Tongue (tissue), 2 donors: ENCODE results near the gene EBPL. TPM values are rescaled to one million over a fixed set of nuclear protein-coding genes. Genes with fewer than 3 reads are reported as not detected.
"Not testable (repeated sequence)": the region's sequence is repeated elsewhere in the genome, so short reads cannot be mapped to it uniquely, and the experiment has no call there.

Experiments used
- DNase-seq: peaks from one replicate; pipeline ENCODE4 v3.0.0-alpha.2; 2015
- total RNA-seq: library from RNA; depleted of rRNA; stranded (reverse); fragments of >200 nt; gene quantifications from one replicate; pipeline ENCODE4 v1.2.3, GENCODE V29; 2014

The EBPL gene
- total RNA-seq, 1 donor from 2014 or later, result 37.0 TPM

DNA sequence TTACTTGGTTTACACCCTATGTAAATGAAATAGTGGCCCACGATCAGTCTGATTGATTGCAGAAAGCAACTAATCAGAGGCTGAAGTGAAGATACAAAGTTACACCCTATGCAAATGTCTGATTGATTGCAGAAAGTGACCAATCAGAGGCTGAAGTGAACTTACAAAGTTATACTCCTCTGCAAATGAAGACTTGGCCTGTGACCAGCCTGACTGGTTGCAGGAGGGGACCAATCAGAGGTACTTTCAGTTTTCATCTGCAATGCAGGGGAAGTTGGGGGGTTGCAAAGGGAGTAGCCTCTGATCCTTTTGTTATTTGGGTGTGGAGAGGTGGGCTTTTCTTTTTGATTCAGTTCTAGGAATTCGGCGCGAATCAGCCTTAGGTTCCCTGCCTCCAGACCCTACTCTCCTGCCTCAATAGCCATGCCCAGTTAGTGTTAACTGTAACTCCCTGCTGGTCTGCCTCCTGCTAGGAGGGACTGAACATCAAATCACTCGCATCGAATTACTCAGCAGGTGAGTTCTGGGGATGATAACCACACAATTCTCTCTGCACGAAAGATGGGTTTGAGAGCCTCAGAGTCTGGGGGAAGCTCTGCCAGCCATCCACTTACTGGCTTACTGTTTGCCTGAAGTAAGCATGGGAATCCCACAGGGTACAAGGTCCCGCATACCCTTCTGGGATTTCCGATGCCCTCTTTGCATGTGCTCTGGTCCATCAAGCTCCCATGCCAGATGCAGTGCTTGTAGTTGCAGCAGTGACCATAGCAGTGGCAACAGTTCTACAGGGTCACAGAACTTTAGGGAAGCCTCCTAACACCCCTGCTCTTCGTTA lies 55.5 kb downstream of the EBPL start:
- peak; percentile 49 for DNase-seq

DNA sequence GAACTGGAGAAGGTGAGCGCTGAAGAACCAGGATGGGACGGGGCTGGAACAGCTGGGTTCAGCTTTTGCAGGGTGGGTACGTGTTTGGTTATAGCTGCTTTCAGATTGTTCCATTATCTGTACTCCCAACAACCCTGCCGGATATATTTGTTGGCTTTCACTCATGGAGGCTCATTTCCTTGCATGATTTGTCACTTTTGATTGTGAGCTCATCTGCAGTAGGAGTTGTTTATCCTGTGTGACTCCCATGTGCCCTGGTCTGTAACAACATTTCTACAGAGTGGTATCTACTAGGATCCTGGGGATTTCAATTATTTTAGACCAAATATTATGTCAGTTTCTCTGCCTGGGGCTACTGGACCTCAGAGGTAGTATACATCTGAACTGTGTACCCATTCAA lies 57.6 kb downstream of the EBPL start:
- no peak for DNase-seq

DNA sequence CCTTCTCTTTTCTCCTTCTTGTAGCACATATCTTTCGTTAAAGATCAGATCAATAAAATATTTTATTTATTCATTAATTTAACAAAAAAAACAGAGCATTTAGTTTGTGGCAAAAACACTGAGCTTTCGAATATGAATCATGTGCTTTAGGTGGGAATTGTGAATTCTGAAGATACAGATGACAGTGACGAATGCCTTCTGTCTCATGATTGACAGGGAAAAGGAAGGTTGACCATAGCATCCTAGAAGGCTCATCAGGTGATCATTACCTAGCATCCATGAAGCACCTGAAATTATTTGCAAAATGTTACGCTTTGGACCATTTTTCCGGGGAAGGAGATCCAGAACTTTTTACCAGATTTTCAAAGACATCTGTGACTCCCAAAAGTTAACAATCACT lies 59.1 kb downstream of the EBPL start:
- no peak for DNase-seq

DNA sequence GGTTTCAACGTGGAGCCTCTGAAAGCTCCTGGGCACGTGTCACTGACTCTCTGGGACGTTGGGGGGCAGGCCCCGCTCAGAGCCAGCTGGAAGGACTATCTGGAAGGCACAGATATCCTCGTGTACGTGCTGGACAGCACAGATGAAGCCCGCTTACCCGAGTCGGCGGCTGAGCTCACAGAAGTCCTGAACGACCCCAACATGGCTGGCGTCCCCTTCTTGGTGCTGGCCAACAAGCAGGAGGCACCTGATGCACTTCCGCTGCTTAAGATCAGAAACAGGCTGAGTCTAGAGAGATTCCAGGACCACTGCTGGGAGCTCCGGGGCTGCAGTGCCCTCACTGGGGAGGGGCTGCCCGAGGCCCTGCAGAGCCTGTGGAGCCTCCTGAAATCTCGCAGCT lies 60.7 kb downstream of the EBPL start:
- no peak for DNase-seq

DNA sequence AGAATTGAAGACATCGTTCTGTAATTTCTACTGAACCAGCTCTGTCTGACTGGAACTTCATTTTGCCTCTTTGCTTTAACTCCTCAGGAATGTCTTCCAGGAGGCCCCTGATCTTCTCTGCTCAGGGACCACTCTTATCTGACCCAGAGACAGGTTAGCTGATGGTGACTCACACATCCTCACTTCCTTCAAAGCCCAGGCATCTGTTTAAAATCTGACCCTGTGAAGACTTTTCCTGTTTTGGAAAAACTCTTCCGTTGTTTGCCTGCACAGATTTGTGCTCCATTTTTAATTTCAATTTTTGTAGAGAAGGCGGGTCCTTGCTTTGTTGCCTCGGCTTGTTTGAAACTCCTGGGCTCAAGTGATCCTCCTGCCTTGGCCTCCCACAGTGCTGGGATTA lies 61.3 kb downstream of the EBPL start:
- DNase-seq, result no peak

DNA sequence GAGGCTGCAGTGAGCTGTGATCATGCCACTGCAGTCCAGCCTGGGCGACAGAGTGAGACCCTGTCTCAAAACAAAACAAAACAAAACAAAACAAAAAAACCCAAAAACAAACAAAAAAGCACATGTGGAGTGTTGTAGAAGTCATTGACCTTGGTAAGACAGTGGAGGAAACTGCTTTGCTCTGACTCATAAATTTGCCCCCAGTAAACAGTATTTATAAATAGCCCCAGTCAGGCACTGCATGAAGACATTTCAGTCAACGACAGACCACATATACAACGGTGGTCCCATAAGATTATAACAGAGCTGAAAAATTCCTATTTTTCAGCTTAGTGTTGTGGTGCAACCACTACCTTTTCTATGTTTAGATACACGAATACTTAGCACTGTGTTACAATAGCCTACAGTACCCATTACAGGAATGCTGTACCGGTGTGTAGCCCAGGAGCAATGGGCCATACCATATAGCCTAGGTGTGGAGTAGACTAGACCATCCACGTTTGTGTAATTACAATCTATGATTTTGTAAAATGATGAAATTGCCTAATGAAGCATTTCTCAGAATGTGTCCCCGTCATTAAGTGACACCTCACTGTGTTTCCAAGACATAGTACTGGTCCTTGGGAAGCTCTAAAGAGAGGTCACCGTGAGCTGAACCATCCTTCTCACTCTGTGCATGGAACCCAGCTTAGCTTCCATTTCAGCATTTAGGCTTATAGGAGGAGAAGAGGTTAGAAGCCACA lies 61.9 kb downstream of the EBPL start:
- no peak for DNase-seq

DNA sequence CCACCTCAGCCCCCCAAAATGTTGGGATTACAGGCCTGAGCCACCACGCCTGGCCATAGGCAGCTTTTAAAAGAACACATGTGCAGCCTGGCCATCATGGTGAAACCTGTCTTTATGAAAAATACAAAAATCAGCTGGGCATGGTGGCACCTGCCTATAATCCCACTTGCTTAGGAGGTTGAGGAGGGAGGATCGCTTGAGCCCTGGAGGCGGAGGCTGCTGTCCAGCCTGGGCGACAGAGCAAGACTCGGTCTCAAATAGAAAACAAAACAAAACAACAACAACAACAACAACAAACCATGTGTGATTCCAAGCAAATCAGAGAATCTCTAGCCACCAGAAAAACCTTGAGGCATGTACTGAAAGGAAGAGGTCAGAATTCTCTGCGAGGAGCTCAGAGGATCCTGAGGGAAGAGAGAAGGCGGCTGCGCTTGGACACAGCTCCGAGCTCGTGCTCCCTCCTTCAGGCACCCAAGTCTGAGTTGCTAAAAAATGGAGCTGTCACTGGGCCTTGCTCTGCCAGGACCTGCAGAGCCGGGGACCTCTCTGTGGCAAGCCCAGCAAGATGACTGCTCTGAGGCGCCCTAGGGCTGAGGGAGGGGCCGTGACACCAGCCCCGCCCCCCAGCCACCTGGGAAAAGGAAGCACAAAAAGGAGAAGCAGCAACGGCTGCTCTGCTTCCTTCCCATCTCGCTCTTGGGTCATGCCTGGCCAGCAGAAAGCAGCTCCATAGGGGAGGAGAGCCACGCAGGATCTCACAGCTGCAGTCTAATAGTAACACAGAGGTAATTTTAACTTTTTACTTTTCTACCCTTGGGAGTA lies 63.2 kb downstream of the EBPL start, which contains the start of gene ARL11:
Gene ARL11 (plus strand): TSS at position 677 of the 822 bp plus-strand sequence. CDS start 1,941 bp downstream, outside the sequence.
- DNase-seq, result no peak

DNA sequence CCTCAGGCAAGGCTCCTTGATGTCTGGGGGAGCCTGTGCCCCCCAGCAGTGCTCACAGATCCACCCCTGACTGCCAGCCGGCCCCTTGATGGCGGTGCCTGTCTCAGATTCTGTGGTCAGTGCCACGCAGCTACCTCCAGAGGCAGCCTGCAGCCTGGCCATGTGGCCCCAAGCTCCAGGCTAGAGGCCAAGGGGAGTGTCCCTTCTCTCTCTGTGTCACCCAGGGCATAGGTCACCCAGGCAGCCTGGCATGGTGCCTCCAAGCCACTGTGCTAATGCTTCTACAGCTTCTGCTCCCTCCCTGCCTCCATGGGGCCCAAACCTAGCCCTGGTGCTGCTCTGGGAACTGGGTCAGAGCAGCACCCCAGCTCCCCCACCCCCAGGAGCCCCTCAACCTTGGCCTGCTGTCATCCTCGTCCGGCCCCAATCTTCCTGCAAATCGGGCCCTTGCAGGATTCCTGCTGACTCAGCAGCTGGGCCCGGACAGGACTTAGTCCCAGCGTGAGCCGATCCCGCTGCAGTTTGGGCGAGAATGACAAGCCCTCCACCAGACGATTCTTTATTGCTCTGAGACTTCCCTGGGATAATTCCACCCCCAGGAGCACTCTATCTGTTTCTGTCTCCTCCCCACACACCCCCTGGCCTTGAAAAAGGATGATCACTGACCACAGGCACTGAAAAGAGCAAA lies 65.8 kb downstream of the EBPL start:
- DNase-seq, result no peak

DNA sequence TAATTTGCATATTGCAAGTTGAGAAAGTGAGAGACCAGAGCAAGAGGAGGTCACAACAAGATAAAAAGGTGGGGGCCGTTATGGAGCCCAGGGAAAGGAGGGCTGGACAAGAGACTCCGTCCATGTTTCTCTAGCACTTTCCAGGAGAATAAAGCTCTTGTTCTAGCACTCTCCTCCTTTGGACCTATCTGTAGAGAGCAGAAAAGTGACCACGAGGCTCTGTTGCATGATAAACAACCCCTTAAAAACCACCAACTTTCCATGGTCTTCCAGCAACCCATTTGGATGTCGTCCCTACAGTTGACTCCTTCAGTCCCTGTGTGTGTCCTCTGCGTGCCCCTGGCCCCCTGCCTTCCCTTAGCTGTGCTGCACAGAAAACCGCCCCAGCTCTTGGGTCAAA lies 67.1 kb downstream of the EBPL start:
- no peak for DNase-seq

DNA sequence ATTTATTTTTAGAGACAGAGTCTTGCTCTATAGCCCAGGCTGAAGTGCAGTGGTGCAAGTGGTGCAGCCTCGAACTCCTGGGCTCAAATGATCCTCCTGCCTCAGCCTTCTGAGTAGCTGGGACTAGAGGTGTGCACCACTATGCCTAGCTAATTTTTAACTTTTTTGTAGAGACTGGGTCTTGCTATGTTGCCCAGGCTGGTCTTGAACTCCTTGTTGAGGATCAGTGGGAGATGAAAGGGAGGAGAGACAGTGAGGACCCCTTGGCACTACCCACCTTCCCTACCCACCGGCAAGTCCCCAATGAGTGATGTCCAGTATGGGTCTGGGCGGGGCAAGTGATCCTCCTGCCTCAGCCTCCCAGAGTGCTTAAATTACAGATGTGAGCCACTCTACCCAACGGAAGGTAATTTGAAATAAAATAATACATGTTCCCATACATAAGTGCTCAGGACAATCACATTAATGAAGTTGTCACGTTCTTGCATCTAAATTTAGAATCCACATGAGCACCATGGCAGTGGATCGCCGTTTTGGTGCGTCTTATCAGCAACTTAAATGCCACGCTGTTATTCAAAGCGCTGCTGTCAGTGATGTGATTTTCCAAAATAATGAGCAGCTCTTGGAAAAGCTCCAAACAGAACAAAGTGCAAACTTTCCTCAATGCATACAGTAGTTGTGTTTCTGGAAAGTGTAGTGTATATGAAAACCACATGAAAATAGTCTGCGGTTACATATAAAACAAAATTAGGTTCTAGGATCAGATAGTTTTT lies 68.9 kb downstream of the EBPL start:
- no peak for DNase-seq

DNA sequence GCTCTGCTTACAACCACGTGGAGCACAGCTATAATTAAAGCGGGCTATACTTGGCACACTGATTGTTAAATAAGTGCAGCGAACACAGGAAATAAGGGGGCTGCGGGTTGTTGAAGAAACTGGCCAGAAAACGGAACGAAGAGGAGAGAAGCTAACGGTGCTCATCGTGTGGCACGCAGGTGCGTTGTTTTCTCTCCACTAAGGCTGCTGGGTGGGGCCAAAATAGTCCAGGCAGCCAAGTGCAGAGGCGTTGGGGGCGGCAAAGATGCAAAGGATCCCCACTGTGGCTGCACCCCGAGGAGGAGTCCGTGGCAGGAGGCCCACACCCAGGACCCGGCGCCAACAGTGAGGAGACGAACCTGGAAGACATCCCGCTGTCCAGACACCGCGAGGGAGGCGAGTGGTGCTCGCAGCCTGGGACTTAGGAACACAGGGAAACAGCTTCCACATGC lies 71.1 kb downstream of the EBPL start:
- DNase-seq, result no peak

DNA sequence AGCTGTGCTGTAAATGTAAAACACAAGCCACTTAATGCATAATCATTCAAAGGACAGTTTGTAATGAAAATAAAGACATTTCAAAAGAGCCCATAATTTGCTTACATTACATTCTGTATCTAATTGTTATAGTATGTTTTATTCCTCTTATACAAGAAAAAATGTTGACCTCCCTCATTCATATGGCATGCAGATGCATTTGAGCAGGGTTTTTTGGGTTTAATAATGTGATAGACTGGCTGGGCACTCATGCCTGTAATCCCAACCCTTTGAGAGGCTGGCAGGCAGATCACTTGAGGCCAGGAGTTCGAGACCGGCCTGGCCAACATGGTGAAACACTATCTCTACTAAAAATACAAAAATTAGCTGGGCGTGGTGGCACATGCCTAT lies 74.6 kb downstream of the EBPL start:
- no peak for DNase-seq

DNA sequence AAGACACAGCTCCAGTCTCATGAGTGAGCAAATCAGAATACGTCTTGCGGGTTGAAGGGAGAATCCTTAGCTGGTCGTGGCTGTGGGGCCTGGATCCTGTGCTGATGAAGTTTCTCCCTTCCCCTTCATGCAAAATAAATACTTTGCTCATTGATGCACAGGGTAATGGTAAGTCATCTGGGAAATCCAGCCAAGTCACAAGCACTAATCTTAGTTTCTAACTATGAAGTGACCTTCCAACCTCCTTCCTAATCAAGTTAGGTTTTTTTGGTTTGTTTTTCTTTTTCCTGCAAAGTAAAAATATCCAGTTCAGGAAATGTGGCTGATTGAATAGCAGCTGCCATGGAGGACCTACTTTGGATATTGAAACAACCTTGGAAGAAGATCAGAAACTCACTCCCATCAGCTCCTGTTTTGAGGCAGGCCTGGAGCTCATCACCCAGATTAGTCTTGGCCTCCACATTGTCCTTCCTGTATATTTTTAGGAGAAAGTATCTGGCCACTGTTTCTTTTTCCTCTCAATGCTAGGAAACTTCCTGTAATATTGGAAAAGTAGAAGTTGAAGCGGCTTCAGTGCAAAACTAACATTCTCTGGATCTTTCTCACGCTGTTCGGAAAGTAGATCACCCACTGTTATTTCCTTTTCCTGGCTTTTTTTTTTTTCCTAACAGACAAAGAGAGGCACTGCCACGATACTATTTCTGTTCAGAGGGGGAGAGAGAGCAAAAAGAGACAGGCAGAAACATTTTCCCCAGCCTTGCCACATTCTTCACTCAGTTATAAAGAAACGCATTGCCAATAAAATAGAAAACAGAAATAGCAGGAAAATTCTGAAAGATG lies 75.2 kb downstream of the EBPL start:
- peak; percentile 27 for DNase-seq

DNA sequence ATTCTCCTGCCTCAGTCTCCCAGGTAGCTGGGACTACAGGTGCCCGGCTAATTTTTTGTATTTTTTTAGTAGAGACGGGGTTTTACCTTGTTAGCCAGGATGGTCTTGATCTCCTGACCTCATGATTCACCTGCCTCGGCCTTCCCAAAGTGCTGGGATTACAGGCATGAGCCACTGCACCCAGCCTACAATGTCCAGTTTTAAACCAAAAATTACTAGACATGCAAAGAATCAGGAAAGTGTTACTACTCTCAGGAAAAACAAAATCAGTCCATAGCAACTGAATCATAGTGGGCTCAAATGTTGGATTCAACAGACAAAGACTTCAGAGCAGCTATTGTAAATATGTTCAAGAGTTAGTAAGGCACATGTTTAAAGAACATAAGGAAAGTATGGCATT lies 79.2 kb downstream of the EBPL start:
- not testable (repeated sequence) for DNase-seq

Other genes starting within 250 kb of the EBPL start
- 14.7 TPM for gene CAB39L, start 247.4 kb downstream of the EBPL start, total RNA-seq
- gene SETDB2, start 247.2 kb downstream of the EBPL start, total RNA-seq, result 15.1 TPM
- 19.4 TPM for gene PHF11, start 195.5 kb downstream of the EBPL start, total RNA-seq
- 29.3 TPM for gene RCBTB1, start 105.9 kb downstream of the EBPL start, total RNA-seq
- gene ARL11, start 63.0 kb downstream of the EBPL start, total RNA-seq, result 0.92 TPM
- gene KPNA3, start 101.2 kb upstream of the EBPL start, total RNA-seq, result 61.3 TPM
- gene SPRYD7, start 244.9 kb upstream of the EBPL start, total RNA-seq, result 6.4 TPM